ENCODE measurements around the gene SUDS3. TPM values are rescaled to one million over a fixed set of nuclear protein-coding genes. Genes with fewer than 3 reads are reported as not detected.

The SUDS3 gene, protein sequence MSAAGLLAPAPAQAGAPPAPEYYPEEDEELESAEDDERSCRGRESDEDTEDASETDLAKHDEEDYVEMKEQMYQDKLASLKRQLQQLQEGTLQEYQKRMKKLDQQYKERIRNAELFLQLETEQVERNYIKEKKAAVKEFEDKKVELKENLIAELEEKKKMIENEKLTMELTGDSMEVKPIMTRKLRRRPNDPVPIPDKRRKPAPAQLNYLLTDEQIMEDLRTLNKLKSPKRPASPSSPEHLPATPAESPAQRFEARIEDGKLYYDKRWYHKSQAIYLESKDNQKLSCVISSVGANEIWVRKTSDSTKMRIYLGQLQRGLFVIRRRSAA
- 50.3 and 50.5 TPM in 2 replicates for total RNA-seq (2021)
- long read RNA-seq, full-length matches to known transcripts: 122 of 159 reads
- long read RNA-seq, partial matches to known transcripts: 8 of 159 reads
- long read RNA-seq, other reads (novel, unspliced or antisense): 29 of 159 reads

DNA sequence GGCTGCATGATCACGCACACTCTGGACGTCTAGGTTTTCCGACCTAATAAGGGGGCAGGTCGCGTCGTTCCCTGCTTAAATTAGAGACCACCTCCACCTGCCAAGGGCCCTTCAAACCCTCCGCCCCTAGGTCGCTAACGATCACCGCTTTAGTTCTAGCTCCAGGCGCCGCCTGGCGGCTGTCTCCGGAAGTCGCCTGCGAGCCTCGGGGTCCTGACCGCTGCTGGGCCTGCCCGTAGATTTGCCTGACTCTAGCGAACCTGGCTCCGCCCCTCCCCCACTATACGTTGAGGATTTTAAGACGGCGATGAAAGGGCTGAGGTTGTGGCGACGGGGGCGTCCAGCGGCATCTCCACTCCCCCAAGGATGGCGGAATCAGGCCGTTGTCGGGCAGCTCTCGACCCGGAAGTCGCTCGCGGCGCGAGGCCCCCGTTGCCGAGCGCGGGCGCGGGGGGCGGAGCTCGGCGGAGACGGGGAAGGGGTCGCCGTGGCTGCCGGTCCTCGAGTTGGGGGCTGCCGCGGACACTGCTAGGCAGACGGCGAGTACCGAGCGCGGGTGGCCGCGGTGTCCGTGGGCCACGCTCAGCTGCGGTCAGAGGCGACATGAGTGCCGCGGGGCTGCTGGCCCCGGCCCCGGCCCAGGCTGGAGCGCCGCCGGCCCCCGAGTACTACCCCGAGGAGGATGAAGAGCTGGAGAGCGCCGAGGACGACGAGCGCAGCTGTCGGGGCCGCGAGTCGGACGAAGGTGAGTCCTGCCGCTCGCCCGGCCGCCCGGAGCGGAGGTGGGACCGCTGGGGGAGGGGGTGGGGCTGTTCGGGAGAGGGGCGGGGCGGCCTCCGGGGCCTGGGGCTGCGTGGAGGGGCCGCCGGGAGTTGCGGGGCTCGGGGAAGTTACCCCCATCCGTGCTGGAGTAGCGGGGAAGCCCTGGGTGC lies at the start of gene SUDS3:
Gene SUDS3, plus strand, starts transcription at position 467 of the 932 bp plus-strand sequence. Its CDS starts 137 bp downstream, at position 604.
- Mint-ChIP-seq H3K36me3 (ENCODE audit: insufficient read depth in 1 of 3, low read depth in 3 of 3) (peaks cover 5 to 16% (median 12%) of the 10 kb centered on the region in 3 experiments; a peak in 6 of 7 replicates), H3K27ac (peak within 1 kb of the TSS; percentile 98 to 99 (median 99))
- DNase-seq: peak; percentile 95

More for the DNA sequence above, at the start of gene SUDS3:
- Histone ChIP-seq H4K8ac (replicated peaks; ENCODE audit: insufficient read length, low read depth, low read length) (no peak within 1 kb of the TSS), H3T11ph (ENCODE audit: low read length) (no peak within 1 kb of the TSS), H3K56ac (ENCODE audit: insufficient read length, low read depth, low read length) (no peak within 1 kb of the TSS), H3K14ac (ENCODE audit: insufficient read depth, low read length) (peak within 1 kb of the TSS; percentile 96), H3K4me2 (ENCODE audit: insufficient read depth, insufficient read length, low read length) (peak within 1 kb of the TSS; percentile 100), H2BK5ac (ENCODE audit: insufficient read length, low read length) (no peak within 1 kb of the TSS), H2BK12ac (ENCODE audit: insufficient read length, low read depth, low read length) (no peak within 1 kb of the TSS), H4K20me1 (ENCODE audit: control insufficient read depth, insufficient read depth, insufficient read length) (no peaks in the 10 kb centered on the region), H2AFZ (ENCODE audit: low read length) (peak within 1 kb of the TSS; percentile 63), H3K9ac (ENCODE audit: extremely low read depth, insufficient read length, low read length) (peak within 1 kb of the TSS; percentile 84), H4K5ac (ENCODE audit: insufficient read length, low read depth, low read length) (peak within 1 kb of the TSS; percentile 90), H3K18ac (ENCODE audit: insufficient read length, low read depth, low read length) (peak within 1 kb of the TSS; percentile 99), H3K23ac (ENCODE audit: insufficient read length, low read depth, low read length) (peak within 1 kb of the TSS; percentile 34), H3K27ac (ENCODE audit: insufficient read length, low read depth, low read length) (no peak within 1 kb of the TSS), H3K79me2 (ENCODE audit: insufficient read depth, low read length) (peaks cover 8% of the 10 kb centered on the region; the same call in 1 of the 2 replicates), H2BK20ac (ENCODE audit: low read depth, low read length, poor library complexity, severe bottlenecking) (no peak within 1 kb of the TSS), H2BK15ac (ENCODE audit: low read depth, low read length) (no peak within 1 kb of the TSS), H3K27me3 (ENCODE audit: insufficient read depth, low read length) (no peaks in the 10 kb centered on the region), H4K91ac (ENCODE audit: insufficient read length, low read depth, low read length) (no peak within 1 kb of the TSS), H3K79me1 (ENCODE audit: insufficient read depth, low read depth, low read length, poor library complexity, severe bottlenecking) (peaks cover 10% of the 10 kb centered on the region), H2AK5ac (ENCODE audit: insufficient read length, low read length) (no peak within 1 kb of the TSS), H3K4ac (ENCODE audit: low read depth, low read length) (no peak within 1 kb of the TSS), H2BK120ac (ENCODE audit: low read depth, low read length, poor library complexity, severe bottlenecking) (peak within 1 kb of the TSS; percentile 91), H3K4me1 (ENCODE audit: insufficient read depth, low read length) (peaks cover 3% of the 10 kb centered on the region; the same call in 1 of the 2 replicates), H3K23me2 (ENCODE audit: insufficient read length, low read depth, low read length, poor library complexity, severe bottlenecking) (peaks cover 33% of the 10 kb centered on the region), H3K9me3 (ENCODE audit: control insufficient read depth, low read depth, low read length) (no peaks in the 10 kb centered on the region)
- no CpG with 5 or more reads among the region's 102 CpGs for WGBS (ENCODE audit: extremely low coverage, insufficient read length, low lambda C conversion rate)
- Mint-ChIP-seq H3K4me3 (peak within 1 kb of the TSS; percentile 86 to 89), H3K27me3 (ENCODE audit: low read depth) (peaks cover 13% of the 10 kb centered on the region), H3K4me1 (peaks cover 28 to 32% of the 10 kb centered on the region in 2 experiments), H3K9me3 (no peaks in the 10 kb centered on the region)
- TF ChIP-seq, protein P1, sequence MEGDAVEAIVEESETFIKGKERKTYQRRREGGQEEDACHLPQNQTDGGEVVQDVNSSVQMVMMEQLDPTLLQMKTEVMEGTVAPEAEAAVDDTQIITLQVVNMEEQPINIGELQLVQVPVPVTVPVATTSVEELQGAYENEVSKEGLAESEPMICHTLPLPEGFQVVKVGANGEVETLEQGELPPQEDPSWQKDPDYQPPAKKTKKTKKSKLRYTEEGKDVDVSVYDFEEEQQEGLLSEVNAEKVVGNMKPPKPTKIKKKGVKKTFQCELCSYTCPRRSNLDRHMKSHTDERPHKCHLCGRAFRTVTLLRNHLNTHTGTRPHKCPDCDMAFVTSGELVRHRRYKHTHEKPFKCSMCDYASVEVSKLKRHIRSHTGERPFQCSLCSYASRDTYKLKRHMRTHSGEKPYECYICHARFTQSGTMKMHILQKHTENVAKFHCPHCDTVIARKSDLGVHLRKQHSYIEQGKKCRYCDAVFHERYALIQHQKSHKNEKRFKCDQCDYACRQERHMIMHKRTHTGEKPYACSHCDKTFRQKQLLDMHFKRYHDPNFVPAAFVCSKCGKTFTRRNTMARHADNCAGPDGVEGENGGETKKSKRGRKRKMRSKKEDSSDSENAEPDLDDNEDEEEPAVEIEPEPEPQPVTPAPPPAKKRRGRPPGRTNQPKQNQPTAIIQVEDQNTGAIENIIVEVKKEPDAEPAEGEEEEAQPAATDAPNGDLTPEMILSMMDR (conservative IDR thresholded peaks at IDR 0.05): peak; percentile 95
